Liver (tissue), 3 donors: ENCODE measurements around the gene TMEM272.

Source experiments
- HNF4G ChIP-seq: IDR thresholded peaks from 2 replicates; pipeline ENCODE4 v1.6.1; 2016; ENCODE audit warnings: antibody characterized with exemption
- JUND ChIP-seq, 2 donors: IDR thresholded peaks; 2 replicates each; pipeline ENCODE4 v1.6.1; 2016; ENCODE audit warnings: antibody characterized with exemption in 2 of 2
- SP1 ChIP-seq: IDR thresholded peaks from 2 replicates; pipeline ENCODE4 v1.6.1; 2018; ENCODE audit warnings: antibody characterized with exemption, mild to moderate bottlenecking
- TAF1 ChIP-seq: conservative IDR thresholded peaks from 2 replicates; pipeline ENCODE4 v1.6.1; 2016; ENCODE audit warnings: antibody characterized with exemption, mild to moderate bottlenecking
- TF ChIP-seq, protein P1 (sequence below): fragments of 150-350 bp; IDR thresholded peaks from 2 replicates; pipeline ENCODE4 v1.5.1; 2017; ENCODE audit warnings: improper control_type of control experiment, low read depth, low read length; ENCODE audit not compliant: missing input control
- TF ChIP-seq, protein P2 (sequence below): IDR thresholded peaks from 2 replicates; pipeline ENCODE4 v1.6.1; 2016; ENCODE audit warnings: antibody characterized with exemption, mild to moderate bottlenecking
- donor health status: healthy.
- donor health status: healthy.

DNA sequence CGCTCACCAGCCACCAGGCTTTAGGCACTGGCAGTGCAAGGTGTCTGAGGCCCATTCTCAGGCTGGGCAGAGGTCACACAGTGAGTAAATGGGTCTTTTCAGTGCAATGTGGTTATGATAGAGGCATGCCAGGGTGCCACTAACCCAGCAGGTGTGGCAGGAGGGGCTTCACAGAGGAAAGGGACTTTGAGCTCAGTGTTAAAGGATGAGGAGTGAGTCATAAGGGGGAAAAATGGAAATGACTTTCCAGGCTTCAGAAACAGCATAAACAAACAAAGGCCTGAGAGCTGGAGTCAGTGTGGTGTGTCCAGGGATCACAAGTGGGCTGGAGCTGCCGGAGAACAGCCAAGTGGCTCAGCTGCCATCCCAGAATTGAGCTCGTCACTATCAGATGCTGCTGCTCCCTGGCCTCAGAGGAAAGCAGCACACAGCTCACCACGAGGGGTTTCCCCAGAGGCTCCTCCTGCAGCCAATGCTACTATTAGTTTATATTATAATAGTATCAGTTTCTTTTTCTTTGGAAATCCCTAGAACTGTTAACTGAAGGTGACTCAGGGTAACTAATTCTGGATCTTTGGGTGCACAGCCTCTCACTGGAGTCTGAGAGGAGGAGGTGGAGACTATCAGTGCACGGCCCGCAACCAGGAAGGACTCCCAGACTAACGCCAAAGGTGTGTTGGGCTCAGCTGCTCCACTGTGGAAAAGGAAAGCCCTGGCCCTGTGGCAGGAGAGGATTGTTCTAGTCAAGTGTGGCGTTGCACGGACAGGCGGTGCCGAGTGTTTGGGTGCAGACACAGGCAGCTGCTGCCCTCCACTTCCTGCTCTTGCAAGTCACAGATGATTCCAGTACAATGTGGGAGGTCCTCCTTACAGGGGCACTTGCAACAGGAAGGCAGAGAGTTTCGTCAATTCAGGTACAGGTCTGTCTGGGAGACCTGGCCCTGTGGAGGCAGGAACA, 80.5 kb downstream of the TMEM272 start:
- TF ChIP-seq, protein P1, sequence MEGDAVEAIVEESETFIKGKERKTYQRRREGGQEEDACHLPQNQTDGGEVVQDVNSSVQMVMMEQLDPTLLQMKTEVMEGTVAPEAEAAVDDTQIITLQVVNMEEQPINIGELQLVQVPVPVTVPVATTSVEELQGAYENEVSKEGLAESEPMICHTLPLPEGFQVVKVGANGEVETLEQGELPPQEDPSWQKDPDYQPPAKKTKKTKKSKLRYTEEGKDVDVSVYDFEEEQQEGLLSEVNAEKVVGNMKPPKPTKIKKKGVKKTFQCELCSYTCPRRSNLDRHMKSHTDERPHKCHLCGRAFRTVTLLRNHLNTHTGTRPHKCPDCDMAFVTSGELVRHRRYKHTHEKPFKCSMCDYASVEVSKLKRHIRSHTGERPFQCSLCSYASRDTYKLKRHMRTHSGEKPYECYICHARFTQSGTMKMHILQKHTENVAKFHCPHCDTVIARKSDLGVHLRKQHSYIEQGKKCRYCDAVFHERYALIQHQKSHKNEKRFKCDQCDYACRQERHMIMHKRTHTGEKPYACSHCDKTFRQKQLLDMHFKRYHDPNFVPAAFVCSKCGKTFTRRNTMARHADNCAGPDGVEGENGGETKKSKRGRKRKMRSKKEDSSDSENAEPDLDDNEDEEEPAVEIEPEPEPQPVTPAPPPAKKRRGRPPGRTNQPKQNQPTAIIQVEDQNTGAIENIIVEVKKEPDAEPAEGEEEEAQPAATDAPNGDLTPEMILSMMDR: no peak
- TF ChIP-seq HNF4G (no peak), SP1 (no peak), JUND (IDR thresholded peaks at IDR 0.05) (peak in 1 of 2 donors; percentile 43), TAF1 (no peak)
- TF ChIP-seq, protein P2, sequence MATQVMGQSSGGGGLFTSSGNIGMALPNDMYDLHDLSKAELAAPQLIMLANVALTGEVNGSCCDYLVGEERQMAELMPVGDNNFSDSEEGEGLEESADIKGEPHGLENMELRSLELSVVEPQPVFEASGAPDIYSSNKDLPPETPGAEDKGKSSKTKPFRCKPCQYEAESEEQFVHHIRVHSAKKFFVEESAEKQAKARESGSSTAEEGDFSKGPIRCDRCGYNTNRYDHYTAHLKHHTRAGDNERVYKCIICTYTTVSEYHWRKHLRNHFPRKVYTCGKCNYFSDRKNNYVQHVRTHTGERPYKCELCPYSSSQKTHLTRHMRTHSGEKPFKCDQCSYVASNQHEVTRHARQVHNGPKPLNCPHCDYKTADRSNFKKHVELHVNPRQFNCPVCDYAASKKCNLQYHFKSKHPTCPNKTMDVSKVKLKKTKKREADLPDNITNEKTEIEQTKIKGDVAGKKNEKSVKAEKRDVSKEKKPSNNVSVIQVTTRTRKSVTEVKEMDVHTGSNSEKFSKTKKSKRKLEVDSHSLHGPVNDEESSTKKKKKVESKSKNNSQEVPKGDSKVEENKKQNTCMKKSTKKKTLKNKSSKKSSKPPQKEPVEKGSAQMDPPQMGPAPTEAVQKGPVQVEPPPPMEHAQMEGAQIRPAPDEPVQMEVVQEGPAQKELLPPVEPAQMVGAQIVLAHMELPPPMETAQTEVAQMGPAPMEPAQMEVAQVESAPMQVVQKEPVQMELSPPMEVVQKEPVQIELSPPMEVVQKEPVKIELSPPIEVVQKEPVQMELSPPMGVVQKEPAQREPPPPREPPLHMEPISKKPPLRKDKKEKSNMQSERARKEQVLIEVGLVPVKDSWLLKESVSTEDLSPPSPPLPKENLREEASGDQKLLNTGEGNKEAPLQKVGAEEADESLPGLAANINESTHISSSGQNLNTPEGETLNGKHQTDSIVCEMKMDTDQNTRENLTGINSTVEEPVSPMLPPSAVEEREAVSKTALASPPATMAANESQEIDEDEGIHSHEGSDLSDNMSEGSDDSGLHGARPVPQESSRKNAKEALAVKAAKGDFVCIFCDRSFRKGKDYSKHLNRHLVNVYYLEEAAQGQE: no peak
